GM23338 (cell line): ENCODE measurements around the gene CCDC117. TPM values are rescaled to one million over a fixed set of nuclear protein-coding genes. Genes with fewer than 3 reads are reported as not detected.

Experiments
- ATAC-seq: fragments of 200-7000 bp; cut with Tn5 transposase; 3 replicates; pipeline ENCODE4 v1.9.1; 2020
- DNase-seq: peaks from one replicate; pipeline ENCODE4 v3.0.0-alpha.2; 2015; ENCODE audit warnings: low spot score
- H2AFZ ChIP-seq: fragments of 200-600 bp; sonication (generic); 2 replicates; pipeline ENCODE4 v1.8.0; 2016; ENCODE audit warnings: antibody characterized with exemption, mild to moderate bottlenecking, moderate library complexity
- H3F3A ChIP-seq: fragments of 200-600 bp; sonication (generic); replicated peaks from 2 replicates; pipeline ENCODE4 v1.8.0; 2017; ENCODE audit warnings: antibody characterized with exemption, mixed run types, low read depth
- H3K27ac ChIP-seq: fragments of 200-600 bp; sonication (generic); 2 replicates; pipeline ENCODE4 v1.6.1; 2016; ENCODE audit warnings: low read depth
- H3K27me3 ChIP-seq: fragments of 200-600 bp; sonication (generic); 2 replicates; pipeline ENCODE4 v1.8.0; 2016; ENCODE audit warnings: mild to moderate bottlenecking, mixed run types, moderate library complexity; ENCODE audit not compliant: insufficient read depth
- H3K36me3 ChIP-seq: fragments of 200-600 bp; sonication (generic); 2 replicates; pipeline ENCODE4 v1.8.0; 2016; ENCODE audit warnings: mild to moderate bottlenecking; ENCODE audit not compliant: insufficient read depth
- H3K4me1 ChIP-seq: fragments of 200-600 bp; sonication (generic); 2 replicates; pipeline ENCODE4 v1.8.0; 2016; ENCODE audit warnings: mild to moderate bottlenecking, moderate library complexity; ENCODE audit not compliant: insufficient read depth
- H3K4me2 ChIP-seq: fragments of 200-600 bp; sonication (generic); 2 replicates; pipeline ENCODE4 v1.7.1; 2017; ENCODE audit warnings: mixed run types
- H3K4me3 ChIP-seq: fragments of 200-600 bp; sonication (generic); 2 replicates; pipeline ENCODE4 v1.6.1; 2016; ENCODE audit warnings: mixed run types
- H3K79me2 ChIP-seq: fragments of 200-600 bp; sonication (generic); replicated peaks from 2 replicates; pipeline ENCODE4 v1.8.0; 2017; ENCODE audit warnings: mild to moderate bottlenecking; ENCODE audit not compliant: insufficient read depth
- H3K9me2 ChIP-seq: fragments of 200-600 bp; sonication (generic); 2 replicates; pipeline ENCODE4 v1.8.0; 2017; ENCODE audit not compliant: insufficient read depth
- H4K20me1 ChIP-seq: fragments of 200-600 bp; sonication (generic); replicated peaks from 2 replicates; pipeline ENCODE4 v1.8.0; 2017; ENCODE audit warnings: mild to moderate bottlenecking; ENCODE audit not compliant: insufficient read depth
- H3K27ac Mint-ChIP-seq: 2 replicates; pipeline ENCODE4 v1.8.0; 2020; ENCODE audit warnings: inconsistent platforms, mild to moderate bottlenecking, moderate library complexity, mixed read lengths
- H3K27me3 Mint-ChIP-seq: 3 replicates; pipeline ENCODE4 v1.8.0; 2022; ENCODE audit warnings: low read depth, mild to moderate bottlenecking, moderate library complexity, mixed read lengths, inconsistent platforms; ENCODE audit not compliant: insufficient read depth, poor library complexity
- H3K36me3 Mint-ChIP-seq: 3 replicates; pipeline ENCODE4 v1.8.0; 2021; ENCODE audit warnings: low read depth, mild to moderate bottlenecking, inconsistent platforms, moderate library complexity, mixed read lengths
- H3K4me1 Mint-ChIP-seq: 3 replicates; pipeline ENCODE4 v1.8.0; 2020; ENCODE audit warnings: mild to moderate bottlenecking, inconsistent platforms, mixed read lengths
- H3K4me3 Mint-ChIP-seq: 3 replicates; pipeline ENCODE4 v1.8.0; 2021; ENCODE audit warnings: moderate library complexity, mild to moderate bottlenecking, inconsistent platforms, mixed read lengths
- H3K9me3 Mint-ChIP-seq: 3 replicates; pipeline ENCODE4 v1.8.0; 2020; ENCODE audit warnings: moderate library complexity, mild to moderate bottlenecking, inconsistent platforms, mixed read lengths
- CREB1 ChIP-seq: fragments of 250-450 bp; sonication (Bioruptor Pico); IDR thresholded peaks from 2 replicates; pipeline ENCODE4 v1.5.0; 2020; ENCODE audit warnings: low read depth, mild to moderate bottlenecking, moderate library complexity
- EZH2 ChIP-seq: fragments of 200-600 bp; sonication (generic); IDR thresholded peaks from one replicate; pipeline ENCODE4 v1.8.0; 2017; ENCODE audit warnings: antibody characterized with exemption, mild to moderate bottlenecking, low read depth; ENCODE audit not compliant: unreplicated experiment
- EZH2phosphoT487 ChIP-seq: fragments of 200-600 bp; sonication (generic); IDR thresholded peaks from one replicate; pipeline ENCODE4 v1.8.1; 2018; ENCODE audit warnings: antibody characterized with exemption; ENCODE audit not compliant: unreplicated experiment
- JUNB ChIP-seq: IDR thresholded peaks from one replicate; pipeline ENCODE4 v1.6.1; 2016; ENCODE audit warnings: antibody characterized with exemption; ENCODE audit not compliant: unreplicated experiment
- ZNF331 ChIP-seq: fragments of 250-450 bp; sonication (Bioruptor Pico); IDR thresholded peaks from 2 replicates; pipeline ENCODE4 v1.5.0; 2020; ENCODE audit warnings: low read depth, mild to moderate bottlenecking, moderate library complexity
- polyA plus RNA-seq: library from polyadenylated mRNA; unstranded; fragments of >200 nt; fragmentation: Nextera tagmentation; extraction: Ambion mirVana; gene quantifications from 2 replicates; pipeline ENCODE4 v1.2.1, GENCODE V29; 2016
- total RNA-seq: library from RNA; depleted of rRNA; stranded (reverse); fragments of >200 nt; shearing (Covaris generic); gene quantifications from 2 replicates; pipeline ENCODE4 v1.2.3, GENCODE V29; 2014
- TF ChIP-seq, protein P1 (sequence below): IDR thresholded peaks from one replicate; pipeline ENCODE4 v1.6.1; 2018; ENCODE audit warnings: antibody characterized with exemption; ENCODE audit not compliant: unreplicated experiment
- TF ChIP-seq, protein P2 (sequence below): fragments of 250-450 bp; sonication (Bioruptor Pico); IDR thresholded peaks from 2 replicates; pipeline ENCODE4 v1.5.0; 2020; ENCODE audit warnings: mild to moderate bottlenecking, moderate library complexity

CCDC117 gene
- total and polyA plus RNA-seq, 2 experiments from 2014 or later: 23.9 to 54.1 TPM

DNA sequence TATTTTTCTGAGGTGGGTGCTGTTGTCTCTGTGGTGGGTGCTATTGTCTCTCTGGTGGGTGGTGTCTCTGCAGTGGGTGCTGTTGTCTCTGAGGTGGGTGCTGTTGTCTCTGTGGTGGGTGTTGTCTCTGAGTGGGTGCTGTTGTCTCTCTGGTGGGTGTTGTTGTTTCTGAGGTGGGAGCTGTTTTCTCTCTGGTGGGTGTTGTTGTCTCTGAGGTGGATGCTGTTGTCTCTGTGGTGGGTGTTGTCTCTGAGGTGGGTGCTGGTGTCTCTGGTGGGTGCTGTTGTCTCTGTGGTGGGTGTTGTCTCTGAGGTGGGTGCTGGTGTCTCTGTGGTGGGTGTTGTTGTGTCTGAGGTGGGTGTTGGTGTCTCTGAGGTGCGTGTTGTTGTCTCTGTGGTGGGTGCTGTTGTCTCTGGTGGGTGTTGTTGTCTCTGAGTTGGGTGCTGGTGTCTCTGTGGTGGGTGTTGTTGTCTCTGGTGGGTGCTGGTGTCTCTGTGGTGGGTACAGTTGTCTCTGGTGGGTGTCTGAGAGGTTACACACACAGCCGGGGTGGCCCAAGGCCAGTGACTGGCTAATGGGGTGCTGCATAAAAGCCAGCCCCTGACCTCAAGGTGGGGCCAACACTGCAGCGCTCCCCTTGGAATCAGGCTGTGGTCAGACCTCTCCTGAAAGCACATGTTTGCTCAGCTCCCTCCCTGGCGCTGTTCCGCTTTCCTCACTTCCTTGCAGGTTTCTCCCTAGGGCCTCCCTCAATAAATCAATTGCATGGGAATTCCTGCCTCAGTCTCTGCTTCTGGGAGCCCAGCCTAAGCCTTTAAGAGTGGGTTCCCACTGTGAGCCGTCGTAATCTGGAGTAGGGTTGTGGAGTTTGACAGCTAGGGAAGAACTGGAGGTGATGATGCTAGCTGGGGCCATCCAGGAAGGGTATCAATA is 58.9 kb downstream of the CCDC117 start:
- DNase-seq: no peak
- H3K27ac ChIP-seq: no peak overlapping the region
- no peaks in the 10 kb centered on the region for H3K36me3 ChIP-seq
- no peak for ATAC-seq
- no peak overlapping the region for H3K4me2 ChIP-seq
- no peaks in the 10 kb centered on the region for H3K9me3 Mint-ChIP-seq
- no peak overlapping the region for H2AFZ ChIP-seq
- no peaks in the 10 kb centered on the region for H3K27me3 ChIP-seq
- H3K4me3 ChIP-seq: no peak overlapping the region
- peaks cover 3% of the 10 kb centered on the region for H3F3A ChIP-seq
- no peaks in the 10 kb centered on the region for H3K4me1 ChIP-seq
- no peaks in the 10 kb centered on the region for H3K9me2 ChIP-seq
- H3K27ac Mint-ChIP-seq: peak overlapping the region; percentile 34; the same call in 1 of the 2 replicates
- no peaks in the 10 kb centered on the region for H3K79me2 ChIP-seq
- no peaks in the 10 kb centered on the region; the same call in 2 of the 3 replicates for H3K4me1 Mint-ChIP-seq
- TF ChIP-seq EZH2 (no peak), ZNF331 (CRISPR knock-in tag) (no peak), JUNB (no peak), CREB1 (CRISPR knock-in tag) (no peak)
- TF ChIP-seq, protein P1, sequence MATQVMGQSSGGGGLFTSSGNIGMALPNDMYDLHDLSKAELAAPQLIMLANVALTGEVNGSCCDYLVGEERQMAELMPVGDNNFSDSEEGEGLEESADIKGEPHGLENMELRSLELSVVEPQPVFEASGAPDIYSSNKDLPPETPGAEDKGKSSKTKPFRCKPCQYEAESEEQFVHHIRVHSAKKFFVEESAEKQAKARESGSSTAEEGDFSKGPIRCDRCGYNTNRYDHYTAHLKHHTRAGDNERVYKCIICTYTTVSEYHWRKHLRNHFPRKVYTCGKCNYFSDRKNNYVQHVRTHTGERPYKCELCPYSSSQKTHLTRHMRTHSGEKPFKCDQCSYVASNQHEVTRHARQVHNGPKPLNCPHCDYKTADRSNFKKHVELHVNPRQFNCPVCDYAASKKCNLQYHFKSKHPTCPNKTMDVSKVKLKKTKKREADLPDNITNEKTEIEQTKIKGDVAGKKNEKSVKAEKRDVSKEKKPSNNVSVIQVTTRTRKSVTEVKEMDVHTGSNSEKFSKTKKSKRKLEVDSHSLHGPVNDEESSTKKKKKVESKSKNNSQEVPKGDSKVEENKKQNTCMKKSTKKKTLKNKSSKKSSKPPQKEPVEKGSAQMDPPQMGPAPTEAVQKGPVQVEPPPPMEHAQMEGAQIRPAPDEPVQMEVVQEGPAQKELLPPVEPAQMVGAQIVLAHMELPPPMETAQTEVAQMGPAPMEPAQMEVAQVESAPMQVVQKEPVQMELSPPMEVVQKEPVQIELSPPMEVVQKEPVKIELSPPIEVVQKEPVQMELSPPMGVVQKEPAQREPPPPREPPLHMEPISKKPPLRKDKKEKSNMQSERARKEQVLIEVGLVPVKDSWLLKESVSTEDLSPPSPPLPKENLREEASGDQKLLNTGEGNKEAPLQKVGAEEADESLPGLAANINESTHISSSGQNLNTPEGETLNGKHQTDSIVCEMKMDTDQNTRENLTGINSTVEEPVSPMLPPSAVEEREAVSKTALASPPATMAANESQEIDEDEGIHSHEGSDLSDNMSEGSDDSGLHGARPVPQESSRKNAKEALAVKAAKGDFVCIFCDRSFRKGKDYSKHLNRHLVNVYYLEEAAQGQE: no peak
- no peaks in the 10 kb centered on the region for H4K20me1 ChIP-seq
- no peak overlapping the region for H3K4me3 Mint-ChIP-seq
- peaks cover 8% of the 10 kb centered on the region for H3K27me3 Mint-ChIP-seq
- no peaks in the 10 kb centered on the region; the same call in 2 of the 3 replicates for H3K36me3 Mint-ChIP-seq

DNA sequence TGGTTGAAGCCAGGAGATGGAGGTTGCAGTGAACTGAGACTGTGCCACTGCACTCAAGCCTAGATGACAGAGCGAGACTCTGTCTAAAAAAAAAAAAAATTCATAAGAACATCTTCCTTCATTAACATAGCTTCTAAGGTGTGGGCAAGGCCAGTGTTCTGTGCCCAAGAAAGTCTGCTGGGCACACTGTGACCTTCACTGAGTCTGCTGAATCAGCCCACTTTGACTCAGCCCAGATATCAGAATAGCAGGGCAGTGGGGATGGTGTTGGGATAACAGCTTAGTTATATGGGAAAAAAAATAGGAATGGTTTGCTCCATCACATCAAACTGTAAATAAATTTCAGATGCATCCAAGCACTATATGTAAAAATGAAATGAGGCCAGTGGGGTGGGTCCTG is 60.2 kb downstream of the CCDC117 start:
- H3K79me2 ChIP-seq: no peaks in the 10 kb centered on the region
- H3K9me2 ChIP-seq: no peaks in the 10 kb centered on the region
- peaks cover 3% of the 10 kb centered on the region for H3F3A ChIP-seq
- Mint-ChIP-seq H3K27ac (no peak overlapping the region), H3K4me3 (no peak overlapping the region), H3K4me1 (no peaks in the 10 kb centered on the region; the same call in 2 of the 3 replicates), H3K27me3 (peaks cover 6% of the 10 kb centered on the region), H3K36me3 (no peaks in the 10 kb centered on the region), H3K9me3 (no peaks in the 10 kb centered on the region)
- H3K27ac ChIP-seq: no peak overlapping the region
- no peak overlapping the region for H3K4me3 ChIP-seq
- no peaks in the 10 kb centered on the region for H3K4me1 ChIP-seq
- H3K36me3 ChIP-seq: no peaks in the 10 kb centered on the region
- no peak overlapping the region for H2AFZ ChIP-seq
- H4K20me1 ChIP-seq: no peaks in the 10 kb centered on the region
- no peak for ATAC-seq
- no peaks in the 10 kb centered on the region for H3K27me3 ChIP-seq
- H3K4me2 ChIP-seq: no peak overlapping the region
- DNase-seq: no peak
- no peak for TF ChIP-seq EZH2phosphoT487
- TF ChIP-seq, protein P2, sequence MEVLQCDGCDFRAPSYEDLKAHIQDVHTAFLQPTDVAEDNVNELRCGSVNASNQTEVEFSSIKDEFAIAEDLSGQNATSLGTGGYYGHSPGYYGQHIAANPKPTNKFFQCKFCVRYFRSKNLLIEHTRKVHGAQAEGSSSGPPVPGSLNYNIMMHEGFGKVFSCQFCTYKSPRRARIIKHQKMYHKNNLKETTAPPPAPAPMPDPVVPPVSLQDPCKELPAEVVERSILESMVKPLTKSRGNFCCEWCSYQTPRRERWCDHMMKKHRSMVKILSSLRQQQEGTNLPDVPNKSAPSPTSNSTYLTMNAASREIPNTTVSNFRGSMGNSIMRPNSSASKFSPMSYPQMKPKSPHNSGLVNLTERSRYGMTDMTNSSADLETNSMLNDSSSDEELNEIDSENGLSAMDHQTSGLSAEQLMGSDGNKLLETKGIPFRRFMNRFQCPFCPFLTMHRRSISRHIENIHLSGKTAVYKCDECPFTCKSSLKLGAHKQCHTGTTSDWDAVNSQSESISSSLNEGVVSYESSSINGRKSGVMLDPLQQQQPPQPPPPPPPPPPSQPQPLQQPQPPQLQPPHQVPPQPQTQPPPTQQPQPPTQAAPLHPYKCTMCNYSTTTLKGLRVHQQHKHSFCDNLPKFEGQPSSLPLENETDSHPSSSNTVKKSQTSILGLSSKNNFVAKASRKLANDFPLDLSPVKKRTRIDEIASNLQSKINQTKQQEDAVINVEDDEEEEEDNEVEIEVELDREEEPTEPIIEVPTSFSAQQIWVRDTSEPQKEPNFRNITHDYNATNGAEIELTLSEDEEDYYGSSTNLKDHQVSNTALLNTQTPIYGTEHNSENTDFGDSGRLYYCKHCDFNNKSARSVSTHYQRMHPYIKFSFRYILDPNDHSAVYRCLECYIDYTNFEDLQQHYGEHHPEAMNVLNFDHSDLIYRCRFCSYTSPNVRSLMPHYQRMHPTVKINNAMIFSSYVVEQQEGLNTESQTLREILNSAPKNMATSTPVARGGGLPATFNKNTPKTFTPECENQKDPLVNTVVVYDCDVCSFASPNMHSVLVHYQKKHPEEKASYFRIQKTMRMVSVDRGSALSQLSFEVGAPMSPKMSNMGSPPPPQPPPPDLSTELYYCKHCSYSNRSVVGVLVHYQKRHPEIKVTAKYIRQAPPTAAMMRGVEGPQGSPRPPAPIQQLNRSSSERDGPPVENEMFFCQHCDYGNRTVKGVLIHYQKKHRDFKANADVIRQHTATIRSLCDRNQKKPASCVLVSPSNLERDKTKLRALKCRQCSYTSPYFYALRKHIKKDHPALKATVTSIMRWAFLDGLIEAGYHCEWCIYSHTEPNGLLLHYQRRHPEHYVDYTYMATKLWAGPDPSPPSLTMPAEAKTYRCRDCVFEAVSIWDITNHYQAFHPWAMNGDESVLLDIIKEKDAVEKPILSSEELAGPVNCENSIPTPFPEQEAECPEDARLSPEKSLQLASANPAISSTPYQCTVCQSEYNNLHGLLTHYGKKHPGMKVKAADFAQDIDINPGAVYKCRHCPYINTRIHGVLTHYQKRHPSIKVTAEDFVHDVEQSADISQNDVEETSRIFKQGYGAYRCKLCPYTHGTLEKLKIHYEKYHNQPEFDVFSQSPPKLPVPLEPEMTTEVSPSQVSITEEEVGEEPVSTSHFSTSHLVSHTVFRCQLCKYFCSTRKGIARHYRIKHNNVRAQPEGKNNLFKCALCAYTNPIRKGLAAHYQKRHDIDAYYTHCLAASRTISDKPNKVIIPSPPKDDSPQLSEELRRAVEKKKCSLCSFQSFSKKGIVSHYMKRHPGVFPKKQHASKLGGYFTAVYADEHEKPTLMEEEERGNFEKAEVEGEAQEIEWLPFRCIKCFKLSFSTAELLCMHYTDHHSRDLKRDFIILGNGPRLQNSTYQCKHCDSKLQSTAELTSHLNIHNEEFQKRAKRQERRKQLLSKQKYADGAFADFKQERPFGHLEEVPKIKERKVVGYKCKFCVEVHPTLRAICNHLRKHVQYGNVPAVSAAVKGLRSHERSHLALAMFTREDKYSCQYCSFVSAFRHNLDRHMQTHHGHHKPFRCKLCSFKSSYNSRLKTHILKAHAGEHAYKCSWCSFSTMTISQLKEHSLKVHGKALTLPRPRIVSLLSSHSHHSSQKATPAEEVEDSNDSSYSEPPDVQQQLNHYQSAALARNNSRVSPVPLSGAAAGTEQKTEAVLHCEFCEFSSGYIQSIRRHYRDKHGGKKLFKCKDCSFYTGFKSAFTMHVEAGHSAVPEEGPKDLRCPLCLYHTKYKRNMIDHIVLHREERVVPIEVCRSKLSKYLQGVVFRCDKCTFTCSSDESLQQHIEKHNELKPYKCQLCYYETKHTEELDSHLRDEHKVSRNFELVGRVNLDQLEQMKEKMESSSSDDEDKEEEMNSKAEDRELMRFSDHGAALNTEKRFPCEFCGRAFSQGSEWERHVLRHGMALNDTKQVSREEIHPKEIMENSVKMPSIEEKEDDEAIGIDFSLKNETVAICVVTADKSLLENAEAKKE (CRISPR knock-in tag): no peak
